Stimulated activated CD8-positive, alpha-beta memory T cell treated with anti-CD3 and anti-CD28 coated beads, Interleukin-15, amount 100 ng/mL, for 1 hour (primary cell): ENCODE measurements around the gene WNT8B.

Experiments
- DNase-seq: peaks from one replicate; pipeline ENCODE4 v3.0.0-alpha.2; 2020; ENCODE audit warnings: low read depth

Gene WNT8B

DNA sequence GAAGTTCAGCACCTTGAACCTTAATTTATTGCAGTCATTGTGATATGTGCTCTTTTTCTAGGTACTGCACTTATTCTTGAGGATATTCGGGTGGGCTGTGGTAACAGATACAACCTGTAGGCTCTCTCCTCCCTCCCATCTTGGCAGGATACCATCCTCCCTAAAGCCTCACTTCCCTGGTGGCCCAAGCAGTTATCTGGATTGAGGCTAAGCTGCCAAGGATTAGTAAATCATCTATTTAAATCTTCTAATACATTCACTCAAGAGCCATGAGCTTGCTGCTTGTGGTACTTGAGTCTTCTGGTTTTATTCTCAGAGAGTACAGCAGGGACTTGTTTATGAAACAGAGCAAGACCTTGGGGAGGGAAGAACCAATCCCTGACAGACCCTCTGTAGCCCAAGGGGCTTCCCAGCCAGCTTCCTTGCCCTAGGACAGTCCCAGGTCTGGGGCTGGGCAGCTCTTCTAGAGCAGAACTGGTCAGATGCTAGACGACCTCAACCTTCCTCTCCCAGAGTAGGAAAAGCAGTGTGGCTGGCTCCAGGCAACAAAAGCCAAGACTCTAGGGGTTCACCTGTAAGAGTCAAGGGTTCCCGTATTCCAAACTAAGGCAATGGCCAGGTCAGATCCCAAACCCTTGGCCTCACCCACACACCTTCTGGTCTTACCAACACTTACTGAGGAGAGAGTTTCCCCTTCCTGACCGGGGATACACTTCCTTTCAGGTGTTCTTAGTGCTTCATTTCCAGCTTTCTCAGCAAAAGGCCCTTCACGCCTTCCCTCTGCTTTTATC lies 21.3 kb downstream of the WNT8B start:
- DNase-seq, result no peak

GRCh38 chr10:100485366-100485765 lies 22.6 kb downstream of the WNT8B start:
- DNase-seq, result no peak

- DNase-seq, result no peak
Measured at GRCh38 chr10:100485801-100486495, 23.1 kb downstream of the WNT8B start.

DNA sequence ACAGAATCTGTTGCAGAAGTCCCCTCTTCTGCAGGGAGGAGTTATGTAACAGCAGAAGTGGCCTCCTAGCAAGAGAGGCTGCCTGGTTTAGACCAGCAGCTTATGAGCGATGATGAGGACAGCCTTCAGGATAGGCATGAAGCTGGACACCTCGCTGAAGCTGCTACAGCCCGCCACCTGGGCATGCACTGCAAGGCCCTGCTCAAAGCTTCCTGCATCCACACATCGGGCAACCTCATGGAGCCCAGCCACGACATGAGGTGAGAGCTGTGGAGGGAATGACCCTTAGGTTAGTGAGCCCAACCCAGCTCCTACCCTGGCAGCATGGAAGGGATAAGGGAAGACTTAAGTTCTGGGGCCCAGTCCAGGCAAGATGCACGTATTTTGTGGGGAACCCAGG lies 24.7 kb downstream of the WNT8B start:
- DNase-seq, result no peak

DNA sequence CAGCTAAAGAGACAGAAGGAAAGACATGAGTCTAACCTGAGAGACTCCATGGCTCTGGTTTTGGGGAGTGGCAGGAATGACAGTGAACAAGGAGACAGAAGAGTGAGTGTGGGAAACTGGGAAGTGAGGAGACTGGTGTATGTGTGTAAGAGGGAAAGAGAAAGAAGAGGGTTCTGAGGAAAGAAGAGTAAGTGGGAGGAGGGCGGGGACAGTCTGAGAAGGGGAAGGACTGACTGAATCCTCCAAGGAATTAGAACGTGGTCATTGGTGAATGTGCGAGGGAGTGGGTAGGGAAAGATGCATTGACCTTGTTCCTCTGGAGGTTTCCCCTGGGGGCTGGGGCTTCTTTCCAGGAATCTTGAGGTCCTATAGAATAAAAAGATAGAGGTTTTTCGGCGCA lies 26.6 kb downstream of the WNT8B start:
- DNase-seq, result no peak

DNA sequence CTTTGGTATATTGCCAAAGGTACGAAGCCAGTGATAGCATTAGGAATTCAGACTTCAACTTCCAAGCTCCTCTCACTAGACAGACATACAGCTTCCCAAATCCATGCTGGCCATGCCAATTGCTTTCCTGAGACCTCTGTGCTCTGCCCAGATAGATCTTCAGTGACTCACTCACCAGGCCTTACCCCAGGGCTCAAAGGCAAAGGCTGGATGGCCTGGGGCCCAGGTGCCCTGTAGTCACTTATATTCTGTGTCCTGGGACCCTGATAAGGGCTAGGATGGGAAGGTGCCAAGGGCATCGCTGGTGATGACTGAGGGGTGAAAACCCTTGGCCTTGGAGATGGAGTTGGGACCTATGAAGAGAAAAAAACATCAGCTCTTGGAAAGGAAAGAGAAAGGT lies 27.7 kb downstream of the WNT8B start:
- no peak for DNase-seq

DNA sequence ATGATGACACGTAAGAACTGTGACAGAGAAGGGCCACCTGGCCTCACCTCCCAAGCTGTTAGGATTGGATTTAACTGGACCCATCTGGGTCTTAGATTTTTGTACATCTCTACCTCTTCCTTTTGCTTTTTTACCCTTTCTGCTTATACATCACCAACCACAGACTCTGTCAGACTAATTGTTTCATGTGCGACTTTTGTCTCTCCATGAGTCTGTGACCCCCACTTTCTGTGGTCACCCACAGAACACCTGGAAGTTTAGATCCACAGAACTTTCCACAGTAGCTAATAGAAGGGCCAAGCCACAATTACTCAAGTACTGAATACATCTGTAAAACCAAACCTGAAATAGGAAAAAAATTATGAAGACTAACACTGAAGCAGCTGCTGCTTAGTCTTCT lies 33.8 kb downstream of the WNT8B start:
- no peak for DNase-seq

DNA sequence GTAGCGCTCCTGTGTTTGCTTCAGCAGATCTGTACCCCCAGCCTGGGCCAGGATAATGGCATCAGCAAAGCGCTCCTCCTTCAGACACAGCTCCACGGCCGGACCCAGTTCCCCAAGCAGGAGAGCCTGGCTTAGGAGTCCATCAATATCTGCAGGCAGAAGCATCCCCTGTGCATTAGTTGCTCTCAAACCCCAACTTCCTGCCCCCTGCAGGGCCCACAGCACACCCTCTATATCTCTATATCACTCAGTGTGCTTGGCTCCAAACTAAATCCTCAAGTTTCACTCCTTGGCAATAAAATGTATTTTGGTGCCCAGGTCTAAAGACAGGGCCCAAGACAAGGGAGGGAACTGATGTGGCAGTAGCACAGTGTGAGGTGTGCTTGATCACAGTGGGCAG lies 35.2 kb downstream of the WNT8B start:
- no peak for DNase-seq

- no peak for DNase-seq
Measured at GRCh38 chr10:100501423-100501822, 38.6 kb downstream of the WNT8B start.

DNA sequence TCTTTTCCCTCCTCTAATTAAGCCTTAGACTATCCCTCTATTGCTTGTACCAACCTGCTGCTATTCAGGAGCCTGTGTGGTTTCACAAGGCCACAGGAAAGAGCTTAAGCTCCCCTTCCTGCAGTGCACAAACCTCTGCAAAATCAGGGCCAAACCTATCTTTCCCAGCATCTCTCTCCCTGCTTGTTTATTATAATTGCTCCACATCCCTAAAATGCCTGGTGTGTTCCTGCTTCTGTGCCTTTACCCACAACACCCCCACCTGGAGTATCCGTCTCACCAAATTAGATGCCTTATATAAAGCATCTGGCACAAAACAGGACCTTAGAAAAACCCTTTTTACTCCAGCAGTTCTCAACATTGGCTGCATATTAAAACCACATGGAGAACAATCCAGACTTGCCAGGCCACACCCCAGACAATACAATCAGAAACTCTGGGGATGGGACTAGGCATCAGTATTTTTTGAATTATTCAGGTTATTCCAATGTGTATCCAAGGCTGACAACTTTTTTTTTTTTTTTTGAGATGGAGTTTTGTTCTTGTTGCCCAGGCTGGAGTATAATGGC lies 40.2 kb downstream of the WNT8B start:
- DNase-seq, result no peak

DNA sequence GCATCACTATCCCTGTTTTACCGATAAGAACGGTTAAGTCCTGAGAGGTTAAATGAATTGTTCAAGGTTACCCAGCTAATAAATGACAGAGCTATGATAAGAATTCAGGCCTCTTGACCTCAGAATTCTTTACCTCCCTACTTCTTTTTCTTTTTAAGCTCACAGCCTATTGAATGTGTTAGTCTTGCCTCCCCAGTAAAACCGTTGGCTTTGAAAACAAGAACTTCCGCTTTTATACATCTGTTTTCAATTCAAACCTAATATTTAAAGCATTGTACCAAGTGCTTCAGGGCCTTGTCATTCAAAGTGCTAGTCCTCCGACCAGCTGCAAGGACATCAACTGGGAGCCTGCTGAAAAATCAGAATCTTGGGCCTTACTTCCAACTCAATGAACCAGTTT lies 41.3 kb downstream of the WNT8B start:
- no peak for DNase-seq

GRCh38 chr10:100505164-100505563 lies 42.4 kb downstream of the WNT8B start:
- DNase-seq, result no peak

DNA sequence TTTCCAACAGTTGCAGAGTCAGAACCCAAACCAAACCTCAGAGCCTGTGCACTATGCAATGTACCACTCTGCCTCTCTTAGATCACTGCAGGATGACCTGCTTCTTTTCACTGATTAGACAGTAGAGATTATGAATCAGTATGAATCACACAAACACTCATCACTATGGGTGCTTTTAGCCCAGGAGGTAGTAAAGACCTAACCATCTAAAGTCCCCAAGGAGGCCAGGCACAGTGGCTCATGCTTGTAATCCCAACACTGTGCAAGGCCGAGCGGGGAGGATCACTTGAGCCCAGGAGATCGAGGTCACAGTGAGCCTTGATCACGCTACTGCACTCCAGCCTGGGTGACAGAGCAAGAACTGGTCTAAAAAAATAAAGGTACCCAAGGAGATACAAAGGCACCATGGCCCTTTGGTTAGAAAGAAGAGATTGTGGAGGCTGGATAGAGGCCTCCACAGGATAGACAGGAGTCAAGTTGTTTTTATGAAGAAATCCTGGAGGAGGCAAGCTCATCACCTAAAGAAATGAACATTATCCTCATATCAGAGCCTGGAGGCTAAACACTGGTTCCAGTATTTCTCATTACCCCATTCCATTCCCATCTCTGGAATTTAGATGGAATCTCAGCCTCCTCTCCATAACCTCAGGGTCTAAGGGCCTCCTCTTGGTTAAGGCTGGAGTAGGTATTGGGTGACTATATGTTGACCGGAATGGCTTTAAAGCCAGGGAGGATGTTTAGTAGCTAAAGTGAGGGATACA lies 44.0 kb downstream of the WNT8B start:
- DNase-seq, result no peak

DNA sequence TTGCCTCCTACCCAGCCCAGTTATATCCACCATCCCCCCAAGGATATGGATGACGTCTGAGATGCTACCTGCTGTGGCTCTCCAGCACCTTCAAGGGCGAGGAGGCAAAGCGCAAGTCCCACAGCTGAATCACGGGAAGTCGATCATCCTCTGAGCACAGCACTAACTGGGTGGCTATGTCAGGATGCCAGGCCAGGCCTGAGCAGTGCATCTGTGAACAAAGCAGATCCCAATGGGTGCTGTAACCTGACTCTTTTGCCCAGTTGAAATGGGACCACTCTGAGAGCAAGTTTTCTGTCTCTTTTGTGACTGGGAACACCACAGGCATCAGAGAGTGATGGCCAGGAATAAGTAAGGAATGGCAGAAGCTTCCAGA lies 44.5 kb downstream of the WNT8B start:
- no peak for DNase-seq

DNA sequence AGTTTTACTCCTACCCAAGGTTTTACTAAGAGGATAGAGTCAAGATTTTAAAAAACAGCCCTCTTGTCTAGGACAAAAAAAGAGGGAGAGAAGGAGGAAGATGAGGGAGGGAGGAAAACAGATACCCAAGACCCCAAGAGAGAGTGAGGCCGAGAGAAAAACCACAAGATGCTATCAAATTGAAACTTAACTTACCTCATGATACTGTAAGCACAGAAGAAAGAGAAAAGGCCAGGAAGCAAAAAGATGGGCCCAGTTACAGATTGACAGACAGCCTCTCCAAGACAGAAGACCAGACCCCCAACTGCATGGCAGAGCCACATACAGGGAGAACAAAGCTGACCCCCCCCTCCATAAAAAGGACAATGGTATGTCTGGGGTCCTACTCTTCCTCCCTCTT lies 45.5 kb downstream of the WNT8B start:
- no peak for DNase-seq

- DNase-seq, result no peak
Measured at GRCh38 chr10:100508691-100509150, 45.9 kb downstream of the WNT8B start.

- peak; percentile 37 for DNase-seq
Measured at GRCh38 chr10:100509241-100509840, 46.5 kb downstream of the WNT8B start.

GRCh38 chr10:100510533-100511308 lies 47.9 kb downstream of the WNT8B start:
- DNase-seq, result no peak

- no peak for DNase-seq
Measured at GRCh38 chr10:100515612-100516011, 52.8 kb downstream of the WNT8B start.

DNA sequence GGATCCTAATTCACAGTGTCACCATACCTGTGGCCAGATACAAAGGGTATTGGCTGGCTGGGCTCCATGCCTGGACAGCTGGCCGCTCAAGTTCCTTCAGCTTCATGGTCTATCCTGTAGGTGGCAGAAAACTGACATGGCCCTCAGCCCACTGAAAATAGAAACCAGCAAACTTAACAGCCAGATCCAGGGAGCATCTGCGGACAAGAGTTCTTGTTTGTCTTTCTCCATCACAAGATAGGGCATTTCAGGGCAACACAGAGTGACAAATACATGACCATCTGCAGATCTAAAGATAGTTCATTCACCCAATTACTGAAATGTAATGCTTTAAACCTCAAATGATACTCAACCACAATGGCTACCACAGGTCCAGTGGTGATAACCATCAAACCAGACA lies 54.0 kb downstream of the WNT8B start:
- DNase-seq, result no peak

GRCh38 chr10:100518761-100519241 lies 56.0 kb downstream of the WNT8B start:
- DNase-seq, result peak; percentile 47
